KG1 (cell line): ENCODE measurements around the gene MARCKSL1.
A peak's percentile ranks its signal among the peaks of the same experiment; 100 is the strongest.
"Not testable (repeated sequence)": the region's sequence is repeated elsewhere in the genome, so short reads cannot be mapped to it uniquely, and the experiment has no call there.

ENCODE experiments used
- DNase-seq: peaks from one replicate; lab custom pipeline; 2025; lab: John Stamatoyannopoulos, UW

MARCKSL1 gene, protein sequence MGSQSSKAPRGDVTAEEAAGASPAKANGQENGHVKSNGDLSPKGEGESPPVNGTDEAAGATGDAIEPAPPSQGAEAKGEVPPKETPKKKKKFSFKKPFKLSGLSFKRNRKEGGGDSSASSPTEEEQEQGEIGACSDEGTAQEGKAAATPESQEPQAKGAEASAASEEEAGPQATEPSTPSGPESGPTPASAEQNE

DNA sequence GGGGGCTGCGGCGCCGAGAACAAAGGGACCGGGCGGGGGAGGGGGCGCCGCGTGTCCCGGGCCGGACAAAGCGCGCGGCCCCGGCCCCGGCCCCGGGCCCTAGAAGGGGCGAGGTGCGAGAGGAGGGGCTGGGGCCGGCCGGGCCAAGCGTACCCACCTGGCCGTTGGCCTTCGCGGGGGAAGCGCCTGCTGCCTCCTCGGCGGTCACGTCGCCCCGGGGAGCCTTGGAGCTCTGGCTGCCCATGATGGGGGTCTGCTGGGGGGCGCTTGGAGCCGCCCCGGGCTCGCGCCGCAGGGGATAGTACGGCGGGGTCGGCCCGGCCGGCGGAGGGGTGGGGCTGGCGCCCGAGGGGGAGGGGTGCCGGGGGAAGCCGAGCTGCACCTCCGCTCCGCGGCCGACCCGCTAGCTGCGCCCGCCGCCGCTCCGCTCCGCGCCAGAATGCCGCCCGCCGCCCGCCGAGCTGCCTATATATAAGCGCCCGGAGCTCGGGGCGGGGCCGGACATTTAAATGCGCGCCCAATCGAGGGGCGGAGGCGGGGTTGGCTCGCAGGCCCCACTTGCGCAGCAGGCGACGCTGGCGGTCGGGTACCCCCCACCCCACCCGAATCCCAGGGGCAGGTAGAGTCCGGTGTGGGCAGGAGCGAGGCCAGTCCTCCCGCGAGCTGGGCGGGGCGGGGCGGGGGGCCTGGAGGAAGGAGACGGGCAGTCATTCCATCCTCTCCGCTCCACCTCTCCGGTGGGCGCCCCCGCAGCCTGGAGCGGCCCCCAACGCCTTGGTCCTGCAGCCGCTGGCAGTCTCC lies at the start of gene MARCKSL1:
Gene MARCKSL1, minus strand, starts transcription at position 444 of the 801 bp plus-strand sequence. Its CDS starts 200 bp downstream, at position 244.
- no peak for DNase-seq

DNA sequence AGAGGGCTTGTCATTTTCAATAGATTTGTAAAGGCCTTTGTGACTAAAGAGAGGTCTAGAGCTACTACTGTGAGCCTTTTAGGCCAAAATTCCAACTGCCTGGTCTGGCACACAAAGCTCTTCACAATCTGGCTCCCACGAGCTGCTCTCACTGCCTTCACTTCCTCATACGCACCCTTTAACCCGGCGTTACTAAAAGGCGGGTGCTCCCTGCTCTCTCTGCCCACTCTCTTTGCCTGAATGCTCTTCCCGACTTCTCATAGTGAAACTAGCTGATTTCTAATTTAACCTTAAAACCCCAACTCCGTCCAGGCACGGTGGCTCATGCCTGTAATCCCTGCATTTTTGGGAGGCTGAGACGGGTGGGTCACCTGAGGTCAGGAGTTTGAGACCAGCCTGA lies 44.0 kb upstream of the MARCKSL1 start:
- no peak for DNase-seq

DNA sequence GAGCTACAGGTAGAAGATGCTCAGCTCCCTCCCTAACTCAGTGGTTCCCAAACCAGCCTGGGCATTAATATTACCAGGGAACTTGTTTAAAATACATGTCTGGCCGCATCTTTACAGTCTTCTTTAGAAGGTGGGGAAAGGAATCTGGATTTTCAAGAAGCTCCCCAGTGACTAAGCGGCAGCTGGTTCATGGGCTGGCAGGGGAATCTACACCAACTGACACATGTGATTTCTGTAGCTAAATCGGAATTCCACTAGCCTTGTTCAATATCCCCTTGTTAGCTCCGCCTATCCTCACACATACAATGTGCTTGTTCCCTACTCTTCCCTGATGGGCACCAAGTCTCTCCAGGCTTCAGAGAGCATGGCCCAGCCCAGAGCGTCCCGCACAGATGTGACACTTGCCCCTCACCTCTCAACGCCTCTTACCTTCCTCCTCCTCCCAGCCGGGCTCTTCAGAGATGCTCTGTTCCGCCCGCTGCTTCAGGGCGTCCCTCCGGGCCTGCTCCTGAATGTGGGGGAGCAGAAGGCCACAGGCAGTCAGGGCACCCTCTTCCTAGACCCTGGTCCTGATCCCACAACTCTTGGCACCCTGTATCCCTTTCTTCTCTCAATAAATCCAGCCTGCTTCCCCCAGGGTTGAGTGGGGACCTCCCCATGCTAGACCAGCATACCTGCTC lies 41.6 kb upstream of the MARCKSL1 start:
- DNase-seq, result no peak

DNA sequence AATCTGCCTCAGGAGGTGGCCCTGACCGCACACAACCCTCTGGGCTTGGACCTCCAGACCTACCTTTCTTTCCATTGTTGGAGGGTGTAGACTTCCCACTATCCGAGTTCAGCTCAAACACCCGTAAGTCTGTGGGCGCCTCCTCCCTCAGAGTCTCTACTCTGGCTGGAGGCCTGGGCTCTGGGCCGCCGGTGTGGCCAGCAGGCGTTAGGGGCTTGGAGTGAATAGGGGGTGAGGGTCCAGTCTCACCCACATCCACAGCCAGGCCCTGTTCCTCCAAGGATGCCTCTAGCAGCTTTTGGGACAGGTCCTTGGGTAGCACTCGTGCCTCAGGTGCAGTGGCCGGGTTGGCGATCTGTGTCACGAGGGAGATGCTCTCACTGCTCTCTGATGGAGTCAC lies 40.2 kb upstream of the MARCKSL1 start:
- DNase-seq, result no peak

DNA sequence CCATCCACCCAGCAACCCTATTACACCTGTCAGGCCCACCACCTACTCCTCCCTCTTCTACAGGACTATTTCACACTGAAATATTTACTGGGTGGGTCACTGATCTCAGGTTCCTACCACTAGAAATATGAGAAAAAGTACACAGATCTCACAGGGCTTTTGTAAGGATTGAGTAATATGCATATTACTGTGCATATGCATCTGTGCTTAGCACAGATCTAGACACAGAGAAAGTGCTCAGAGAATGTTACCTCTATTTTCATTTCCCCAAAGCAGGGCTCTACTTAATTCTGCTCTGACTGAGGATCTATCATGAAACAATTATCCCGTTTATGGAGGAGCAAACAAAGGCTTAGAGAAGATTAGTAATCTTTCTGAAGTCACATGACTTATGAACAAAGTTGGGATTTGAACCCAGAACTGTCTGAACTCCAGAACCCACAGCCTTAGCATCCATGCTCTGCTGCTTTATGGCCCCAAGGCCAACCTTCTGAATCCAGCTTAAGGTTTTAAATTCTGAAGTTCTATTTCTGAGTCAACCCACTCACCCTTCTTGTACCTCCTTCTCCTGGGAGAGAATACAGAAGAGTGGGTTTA lies 38.1 kb upstream of the MARCKSL1 start:
- no peak for DNase-seq

DNA sequence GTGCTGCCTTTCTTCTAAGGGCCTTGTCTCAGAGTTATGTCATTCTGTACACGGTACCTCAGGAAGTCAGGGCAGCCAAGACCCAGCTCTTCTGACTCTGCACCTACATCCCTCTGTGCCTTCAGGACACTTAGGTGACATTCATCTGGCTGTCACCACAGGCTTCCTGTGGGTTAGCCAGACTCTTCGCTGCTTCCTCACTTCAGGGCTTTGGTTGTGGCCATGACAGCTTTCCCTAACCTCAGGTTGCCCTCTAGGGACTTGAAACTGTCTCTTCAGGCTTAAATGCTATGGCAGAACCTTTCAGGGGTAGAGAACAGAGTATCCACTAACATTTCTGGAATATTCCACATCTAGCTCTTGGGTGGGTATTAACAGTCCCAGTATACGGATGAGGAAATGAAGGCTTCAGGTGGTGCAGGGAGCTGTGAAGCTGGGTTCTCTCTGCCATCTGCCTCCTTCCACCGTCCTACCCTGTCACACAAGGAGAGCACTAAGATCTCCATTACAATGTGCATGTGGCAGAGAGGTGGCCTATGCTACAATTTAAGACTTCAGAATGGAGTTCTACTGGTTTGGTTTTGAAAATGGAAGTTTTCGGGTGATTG lies 36.2 kb upstream of the MARCKSL1 start:
- peak; percentile 87 for DNase-seq

DNA sequence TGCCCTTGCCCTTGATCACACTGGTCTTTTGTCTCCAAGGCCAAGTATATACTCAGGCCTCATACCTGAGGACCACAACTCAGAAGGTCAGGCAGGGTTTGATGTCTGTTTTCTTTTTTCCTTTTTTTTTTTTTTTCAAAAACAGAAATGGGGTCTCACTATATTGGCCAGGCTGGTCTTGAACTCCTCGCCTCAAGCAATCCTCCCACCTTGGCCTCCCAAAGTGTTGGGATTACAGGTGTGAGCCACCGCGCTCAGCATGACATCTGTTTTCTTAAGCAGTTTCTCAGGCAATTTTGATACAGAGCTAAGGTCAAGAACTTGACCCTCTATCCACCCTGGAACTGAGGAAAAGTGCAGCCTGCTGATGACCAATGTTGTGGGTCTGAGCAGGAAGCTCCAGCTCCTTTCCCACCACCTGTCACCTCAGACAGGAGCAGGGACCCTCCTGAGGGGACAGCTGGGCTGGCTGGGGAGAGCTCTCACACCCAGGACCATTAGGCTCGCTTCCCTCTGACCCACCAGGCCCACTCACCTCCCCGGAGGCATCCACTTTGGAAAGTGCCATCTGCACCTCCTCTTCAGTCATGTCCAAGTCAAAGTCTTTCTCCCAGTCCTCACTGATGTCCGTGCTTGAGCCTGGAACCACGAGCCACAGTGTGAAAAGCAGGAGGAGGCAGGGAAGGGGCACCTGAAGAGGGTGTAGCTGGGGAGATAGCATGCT lies 32.0 kb upstream of the MARCKSL1 start:
- DNase-seq, result no peak

DNA sequence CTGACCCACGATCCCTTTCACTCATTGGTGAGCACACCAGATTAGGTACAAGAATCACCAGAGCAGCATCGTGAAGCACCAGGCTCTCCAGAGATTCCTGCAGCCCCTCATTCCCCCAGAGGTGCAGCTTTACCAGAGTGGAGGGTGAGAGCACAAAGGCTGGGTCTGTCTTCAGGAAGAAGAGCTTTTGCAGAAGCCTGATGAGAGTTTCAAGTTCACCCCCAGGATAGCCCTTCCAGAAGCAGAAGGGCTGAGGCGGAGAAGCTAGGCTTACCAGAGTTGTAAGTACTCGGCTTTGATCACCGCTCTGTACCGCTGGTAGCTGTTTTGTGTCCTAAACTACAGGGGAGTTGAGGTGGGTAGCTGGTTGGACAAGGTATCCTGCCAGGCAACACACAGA lies 29.4 kb upstream of the MARCKSL1 start:
- no peak for DNase-seq

DNA sequence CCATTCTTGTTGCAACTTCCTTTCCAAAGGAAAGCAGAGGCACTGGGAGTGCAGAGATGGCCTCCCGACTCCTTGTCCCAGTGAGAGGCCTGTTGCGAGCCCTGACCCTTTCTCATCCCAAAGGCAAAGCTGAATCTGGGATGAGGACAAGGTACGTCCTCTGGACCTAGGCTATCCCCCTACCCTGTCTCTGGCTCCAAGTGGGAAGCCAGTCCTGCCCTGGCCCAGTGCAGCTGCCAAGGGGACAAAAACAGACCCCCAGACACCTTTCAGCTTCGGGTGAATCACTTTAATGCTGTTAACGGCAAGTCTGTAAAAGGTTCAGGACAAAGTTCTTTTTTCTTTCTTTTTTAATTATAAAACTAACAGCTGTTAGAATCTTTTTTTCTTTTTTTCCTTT lies 28.8 kb upstream of the MARCKSL1 start:
- DNase-seq, result no peak

DNA sequence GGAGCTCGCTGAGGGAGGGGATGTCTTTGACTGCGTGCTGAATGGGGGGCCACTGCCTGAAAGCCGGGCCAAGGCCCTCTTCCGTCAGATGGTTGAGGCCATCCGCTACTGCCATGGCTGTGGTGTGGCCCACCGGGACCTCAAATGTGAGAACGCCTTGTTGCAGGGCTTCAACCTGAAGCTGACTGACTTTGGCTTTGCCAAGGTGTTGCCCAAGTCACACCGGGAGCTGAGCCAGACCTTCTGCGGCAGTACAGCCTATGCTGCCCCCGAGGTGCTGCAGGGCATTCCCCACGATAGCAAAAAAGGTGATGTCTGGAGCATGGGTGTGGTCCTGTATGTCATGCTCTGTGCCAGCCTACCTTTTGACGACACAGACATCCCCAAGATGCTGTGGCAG lies 27.7 kb upstream of the MARCKSL1 start:
- no peak for DNase-seq

DNA sequence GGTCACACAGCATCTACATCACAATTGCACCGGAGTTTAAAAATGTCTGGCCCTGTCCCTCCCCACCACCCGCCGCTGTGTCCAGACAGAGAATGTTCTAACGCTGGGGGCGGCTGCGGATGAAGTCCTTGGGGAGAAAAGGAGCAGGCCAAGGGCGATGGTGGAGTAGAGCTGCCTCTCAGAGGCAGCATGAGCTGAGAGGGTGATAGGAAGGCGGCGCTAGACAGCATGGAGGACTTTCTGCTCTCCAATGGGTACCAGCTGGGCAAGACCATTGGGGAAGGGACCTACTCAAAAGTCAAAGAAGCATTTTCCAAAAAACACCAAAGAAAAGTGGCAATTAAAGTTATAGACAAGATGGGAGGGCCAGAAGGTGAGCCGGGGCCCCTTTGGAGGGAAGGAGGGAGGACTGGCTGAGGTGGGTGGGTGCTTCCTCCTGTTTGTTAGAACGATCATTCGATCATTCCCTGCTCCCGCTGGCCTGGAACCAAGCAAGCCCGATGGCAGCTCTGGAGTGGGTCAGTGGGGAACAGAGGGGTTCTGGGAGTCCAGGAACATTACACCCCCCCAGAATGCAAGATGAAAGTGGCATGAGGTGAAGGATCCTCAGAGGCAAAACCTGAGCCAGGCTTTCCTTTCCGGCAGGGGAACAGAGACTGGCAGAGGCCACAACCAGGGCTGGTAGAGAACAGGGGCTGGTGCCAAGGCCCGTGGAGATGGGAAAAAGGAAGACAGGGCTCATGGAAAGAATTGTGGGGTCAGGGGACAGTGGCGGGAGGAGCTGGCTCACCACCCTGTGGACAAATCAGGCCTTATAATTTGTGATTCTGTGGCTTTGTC lies 26.7 kb upstream of the MARCKSL1 start, which contains the start of the genes FAM229A and TSSK3:
Gene FAM229A, minus strand, starts transcription at position 12 of the 840 bp plus-strand sequence. CDS start 394 bp downstream, outside the sequence.
Gene TSSK3, plus strand, starts transcription at position 66 of the 840 bp plus-strand sequence. Its CDS starts 163 bp downstream, at position 229.
- no peak for DNase-seq

DNA sequence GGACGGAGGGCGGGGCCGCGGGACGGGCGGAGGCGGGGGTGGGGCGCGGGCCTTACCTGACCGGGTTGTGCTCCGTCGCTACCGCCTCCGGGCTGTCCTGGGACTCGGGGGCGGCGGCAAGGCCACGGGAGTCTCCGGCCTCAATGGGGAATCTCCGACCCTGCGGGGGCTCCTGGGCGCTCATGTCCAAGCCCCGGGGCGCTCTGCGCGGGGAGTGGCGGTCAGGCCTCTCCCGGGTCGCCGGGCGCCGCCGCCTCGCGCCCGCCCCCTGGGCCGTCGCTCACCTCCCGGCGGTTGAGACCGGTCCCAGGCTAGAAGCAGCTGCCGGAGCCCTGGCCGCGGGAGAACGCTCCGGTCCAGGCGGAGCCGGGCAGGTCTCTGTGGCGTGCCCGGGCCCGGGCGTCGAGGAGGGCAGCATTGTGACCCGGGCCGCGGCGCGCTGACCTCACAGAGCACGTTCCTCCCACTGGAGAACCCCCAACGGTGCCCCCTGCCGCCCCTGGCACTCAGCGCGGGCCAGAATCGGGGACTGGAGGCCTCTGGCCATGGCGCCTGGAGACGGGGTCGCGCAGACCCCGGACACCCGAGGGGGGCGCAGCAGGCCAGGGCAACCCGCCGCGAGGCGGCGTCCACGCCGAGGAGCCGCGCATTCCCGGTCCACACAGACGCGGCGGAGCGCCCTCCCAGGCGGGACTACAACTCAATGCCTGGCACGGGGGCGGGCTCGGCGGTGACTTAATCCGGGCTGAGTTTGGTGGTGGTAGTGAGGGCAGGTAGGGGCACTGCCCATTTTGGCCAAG lies 25.8 kb upstream of the MARCKSL1 start:
- no peak for DNase-seq

DNA sequence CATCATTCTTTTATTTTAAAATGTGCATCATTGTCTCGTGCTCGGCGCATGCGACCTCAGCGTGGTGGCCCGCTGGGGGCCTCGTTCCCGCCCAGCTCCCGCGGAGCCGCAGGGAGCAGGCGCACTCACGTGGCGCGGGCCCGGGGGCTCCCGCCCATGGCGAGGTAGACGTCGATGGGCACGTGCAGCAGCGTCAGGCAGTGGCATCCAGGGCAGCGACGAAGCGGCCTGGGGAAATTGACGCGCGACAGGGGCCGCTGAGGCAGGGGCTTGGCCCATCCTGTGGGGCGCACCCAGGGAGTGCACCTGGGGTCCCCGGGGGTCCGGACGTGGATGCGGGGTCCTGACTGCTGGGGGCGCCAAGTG lies 25.3 kb upstream of the MARCKSL1 start:
- no peak for DNase-seq

DNA sequence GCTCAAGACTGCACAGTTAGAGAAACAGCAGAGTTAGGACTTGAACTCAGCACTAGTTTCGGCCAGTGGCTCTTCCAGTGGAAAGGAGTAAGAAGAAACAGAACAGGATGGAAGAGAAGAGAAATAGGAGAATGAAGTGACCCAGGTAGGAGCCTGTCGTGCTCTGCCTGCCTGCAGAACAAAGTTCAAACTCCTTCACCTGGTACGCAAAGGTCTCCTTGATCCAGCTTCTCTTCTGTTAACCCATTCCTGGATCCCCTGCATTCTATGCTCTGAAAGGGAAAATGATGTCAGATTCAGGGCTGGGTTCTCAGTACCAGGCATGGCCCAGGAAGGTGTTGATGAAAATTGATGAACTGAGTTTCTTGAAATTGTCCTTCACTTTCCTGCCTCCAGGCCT lies 22.4 kb upstream of the MARCKSL1 start:
- DNase-seq, result no peak

DNA sequence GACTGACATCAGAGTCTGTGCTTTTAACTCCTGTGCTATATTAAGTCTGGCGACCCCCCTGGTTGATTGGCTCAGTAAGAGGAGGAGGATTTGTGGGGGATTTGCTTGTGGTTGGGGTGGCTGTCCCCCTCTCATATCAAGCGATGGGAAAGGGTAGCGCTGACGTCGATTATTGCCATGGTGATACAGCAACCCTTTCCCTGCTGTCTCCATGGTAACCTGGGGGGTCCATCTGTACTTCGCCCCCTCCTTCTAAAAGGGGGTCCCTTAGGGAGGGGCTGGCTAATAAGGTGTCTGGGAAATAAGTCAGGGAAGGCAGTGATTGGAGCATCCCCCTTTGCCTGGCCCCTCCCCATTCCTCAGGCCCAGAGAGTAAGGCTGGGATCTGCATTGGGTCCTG lies 21.6 kb upstream of the MARCKSL1 start:
- no peak for DNase-seq

DNA sequence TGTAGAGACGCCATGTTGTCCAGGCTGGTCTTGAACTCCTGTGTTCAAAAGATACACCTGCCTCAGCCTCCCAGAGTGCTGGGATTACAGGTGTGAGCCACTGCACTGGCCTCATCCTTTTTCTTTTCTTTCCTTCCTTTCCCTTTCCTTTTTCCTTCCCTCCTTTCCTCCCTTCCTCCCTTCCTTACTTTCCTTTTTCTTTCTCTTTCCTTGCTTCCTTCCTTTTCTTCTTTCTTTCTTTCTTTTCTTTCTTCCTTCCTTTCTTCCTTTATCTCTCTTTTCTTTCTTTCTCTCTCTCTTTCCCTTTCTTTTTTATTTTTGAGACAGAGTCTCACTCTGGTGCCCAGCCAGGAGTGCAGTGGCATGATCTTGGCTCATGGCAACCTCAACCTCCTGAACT lies 20.4 kb upstream of the MARCKSL1 start:
- no peak for DNase-seq

DNA sequence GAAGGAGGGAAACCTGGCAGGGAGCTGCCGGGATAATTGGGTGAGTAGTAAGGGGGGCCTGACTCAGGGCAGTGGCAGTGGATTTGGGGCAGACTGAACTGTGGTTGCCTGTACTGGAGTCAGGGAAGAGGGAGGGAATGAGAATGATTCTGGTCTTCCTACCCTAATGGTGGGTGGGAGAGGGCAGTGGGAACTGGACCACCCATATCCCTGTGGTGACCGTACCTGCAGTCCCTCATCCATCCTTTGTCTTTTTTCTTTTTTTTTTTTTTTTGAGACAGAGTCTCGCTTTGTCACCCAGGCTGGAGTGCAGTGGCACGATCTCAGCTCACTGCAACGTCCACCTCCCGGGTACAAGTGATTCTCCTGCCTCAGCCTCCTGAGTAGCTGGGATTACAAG lies 19.7 kb upstream of the MARCKSL1 start:
- not testable (repeated sequence) for DNase-seq

DNA sequence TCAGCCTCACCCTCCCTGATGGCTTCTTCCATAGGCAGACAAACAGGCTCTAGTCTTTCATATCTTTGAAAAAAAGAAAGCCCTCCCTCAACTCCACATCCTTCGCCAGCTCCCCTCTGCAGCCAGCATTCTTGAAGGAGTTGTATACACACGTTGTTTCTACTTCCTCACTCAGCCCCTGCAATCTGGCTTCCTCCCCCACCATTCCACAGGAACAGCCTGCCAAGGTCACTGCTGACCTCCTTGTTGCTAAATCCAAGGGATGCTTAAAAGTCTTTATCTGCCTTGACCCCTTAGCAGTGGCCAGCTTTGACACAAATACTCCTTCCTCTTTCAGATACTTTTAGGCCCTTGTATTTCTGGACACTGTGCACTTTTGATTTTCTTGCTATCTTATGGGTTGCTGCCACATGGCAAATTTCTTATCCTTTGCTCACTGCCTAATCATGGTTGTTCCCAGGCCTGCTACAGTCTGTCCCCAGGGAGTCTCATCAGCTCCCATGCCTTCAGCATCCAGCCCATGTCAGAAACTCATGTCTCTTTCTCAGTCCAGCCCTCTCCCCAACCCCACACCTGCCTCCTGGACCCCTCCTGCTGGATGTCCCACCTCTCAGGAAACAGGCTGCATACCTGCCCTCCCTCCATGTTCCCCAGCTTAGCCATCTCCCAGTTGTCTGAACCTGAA lies 18.0 kb upstream of the MARCKSL1 start:
- DNase-seq, result no peak

DNA sequence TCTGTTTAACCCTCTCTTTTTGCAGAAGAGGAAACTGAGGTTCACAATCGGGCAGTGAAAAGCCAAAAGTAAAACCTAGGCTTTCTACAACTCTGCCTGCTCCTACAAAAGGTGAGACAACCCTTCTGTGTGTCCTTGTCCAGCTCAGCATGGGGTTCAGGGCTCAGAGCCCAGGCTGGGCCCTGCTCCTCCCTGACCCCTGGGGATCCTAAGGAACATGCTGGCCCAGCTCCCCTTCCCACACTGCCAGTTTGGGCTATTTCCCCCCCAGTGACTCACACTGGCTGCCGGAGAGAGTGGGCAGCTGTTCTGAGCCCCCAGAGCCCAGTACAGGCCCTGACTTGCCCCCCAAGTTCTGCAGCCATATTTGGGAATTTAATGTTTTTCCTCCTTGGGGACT lies 17.4 kb upstream of the MARCKSL1 start:
- DNase-seq, result no peak
